Pancreas (tissue), 10 donors: ENCODE measurements around the gene SLC35G4. TPM values are rescaled to one million over a fixed set of nuclear protein-coding genes. Genes with fewer than 3 reads are reported as not detected.

ENCODE experiments used
- ATAC-seq, 4 donors: fragments of 200-7000 bp; cut with Tn5 transposase; one replicate each; pipeline versions ENCODE4 v1.8.0 to v1.9.1; 2020; ENCODE audit warnings: mild to moderate bottlenecking in 4 of 4, moderate library complexity in 4 of 4
- DNase-seq, 6 donors: peaks; one replicate each; pipeline ENCODE4 v3.0.0-alpha.2; 2020
- FAIRE-seq: peaks from 2 replicates; lab custom pipeline; 2012; peaks lifted over from hg19 to GRCh38; lab: Jason Lieb, UNC
- H3K27ac ChIP-seq, 4 donors: fragments of 200-600 bp; sonication (generic); 1 replicate in 3 of 4; 2 replicates in 1 of 4; pipeline versions ENCODE4 v1.5.0 to v1.8.0; 2020
- H3K27me3 ChIP-seq, 4 donors: fragments of 200-600 bp; one replicate each; pipeline ENCODE4 v1.8.0; 2021
- H3K36me3 ChIP-seq, 3 donors: fragments of 200-600 bp; sonication (generic) in 1 of 3; one replicate each; pipeline versions ENCODE4 v1.5.0 to v1.8.0; 2020 to 2021
- H3K4me1 ChIP-seq, 3 donors: fragments of 200-600 bp; one replicate each; pipeline ENCODE4 v1.8.0; 2021
- H3K4me3 ChIP-seq, 4 donors: fragments of 200-600 bp; sonication (generic) in 2 of 4; one replicate each; pipeline versions ENCODE4 v1.5.0 to v1.8.0; 2020 to 2021
- H3K9me3 ChIP-seq, 4 donors: fragments of 200-600 bp; one replicate each; pipeline ENCODE4 v1.8.0; 2021
- WGBS, 2 donors: extraction: QIAGEN DNeasy Blood & Tissue Kit; methylation state at CpG; one replicate each; pipeline ENCODE4 v1.1.7; 2013; 5-methylcytosine and 5-hydroxymethylcytosine counted together
- intact Hi-C, 3 donors: fragments of 100-400 bp; cut with DNase I; formaldehyde crosslinking; loops; one replicate each; pipeline versions ENCODE4 v1.11.1 to v1.14.2; 2022
- polyA plus RNA-seq, 2 donors: library from polyadenylated mRNA; stranded (reverse); fragments of 200-250 nt; gene quantifications; one replicate each; pipeline ENCODE4 v1.2.3, GENCODE V29; 2013
- total RNA-seq, 6 donors: library from RNA; stranded (reverse); fragmentation: NEBNext Ultra II Directional in 4 of 6; extraction: Animal tissue kit (Norgen Biotek cat#: 25700) in 4 of 6; gene quantifications; one replicate each; pipeline versions ENCODE4 v1.2.1 to v1.2.4, GENCODE V29; 2021 to 2023
- TF ChIP-seq, protein P1 (sequence below), 4 donors: fragments of 200-600 bp; sonication (generic) in 3 of 4; IDR thresholded peaks; one replicate each; pipeline versions ENCODE4 v1.5.0 to v1.8.0; 2021; ENCODE audit warnings: antibody characterized with exemption in 4 of 4
- donor health status: healthy with polysubstance abuse.
- donor health status: DM: no; HTN: no; CAD: no; lungs with moderate emphysema.
- donor health status: DM: no; HTN: no; CAD: no.
- donor health status: control.
- donor health status: control.
- donor health status: Bipolar disorder and iron deficiency.
- donor health status: DM: yes; HTN: yes; CAD: no.
- donor health status: DM: no; HTN: no; CAD: no.
- donor health status: DM: no; HTN: no; CAD: no.
- donor health status: DM: yes; HTN: yes; CAD: no.

SLC35G4 gene
- total and polyA plus RNA-seq, 8 donors: not detected

DNA sequence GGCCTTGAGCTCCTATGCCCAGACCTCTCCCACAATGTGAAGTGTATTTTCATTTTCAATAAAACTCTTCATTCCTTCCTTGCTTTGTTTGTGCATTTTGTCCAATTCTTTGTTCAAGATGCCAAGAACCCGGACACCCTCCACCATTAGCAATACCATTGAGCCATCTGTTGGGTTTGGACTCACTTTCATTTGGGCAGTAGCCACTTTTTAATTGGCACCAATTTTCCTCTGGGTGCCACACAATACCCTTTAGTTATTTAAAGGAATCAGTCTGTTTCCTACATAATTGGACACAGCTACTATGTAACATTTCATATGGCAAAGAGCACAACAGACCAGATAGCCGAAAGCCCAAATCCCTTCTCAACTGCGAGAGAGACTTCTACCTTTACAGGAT lies 22.5 kb upstream of the SLC35G4 start:
- no peak overlapping the region for H3K27ac ChIP-seq
- no peaks in the 10 kb centered on the region for H3K4me1 ChIP-seq
- intact Hi-C loops: no loop called here
- DNase-seq: no peak
- ATAC-seq: no peak
- no peak overlapping the region for H3K4me3 ChIP-seq
- H3K36me3 ChIP-seq: no peaks in the 10 kb centered on the region
- TF ChIP-seq, protein P1, sequence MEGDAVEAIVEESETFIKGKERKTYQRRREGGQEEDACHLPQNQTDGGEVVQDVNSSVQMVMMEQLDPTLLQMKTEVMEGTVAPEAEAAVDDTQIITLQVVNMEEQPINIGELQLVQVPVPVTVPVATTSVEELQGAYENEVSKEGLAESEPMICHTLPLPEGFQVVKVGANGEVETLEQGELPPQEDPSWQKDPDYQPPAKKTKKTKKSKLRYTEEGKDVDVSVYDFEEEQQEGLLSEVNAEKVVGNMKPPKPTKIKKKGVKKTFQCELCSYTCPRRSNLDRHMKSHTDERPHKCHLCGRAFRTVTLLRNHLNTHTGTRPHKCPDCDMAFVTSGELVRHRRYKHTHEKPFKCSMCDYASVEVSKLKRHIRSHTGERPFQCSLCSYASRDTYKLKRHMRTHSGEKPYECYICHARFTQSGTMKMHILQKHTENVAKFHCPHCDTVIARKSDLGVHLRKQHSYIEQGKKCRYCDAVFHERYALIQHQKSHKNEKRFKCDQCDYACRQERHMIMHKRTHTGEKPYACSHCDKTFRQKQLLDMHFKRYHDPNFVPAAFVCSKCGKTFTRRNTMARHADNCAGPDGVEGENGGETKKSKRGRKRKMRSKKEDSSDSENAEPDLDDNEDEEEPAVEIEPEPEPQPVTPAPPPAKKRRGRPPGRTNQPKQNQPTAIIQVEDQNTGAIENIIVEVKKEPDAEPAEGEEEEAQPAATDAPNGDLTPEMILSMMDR (IDR thresholded peaks at IDR 0.05): no peak
- H3K9me3 ChIP-seq: no peaks in the 10 kb centered on the region
- FAIRE-seq: no peak
- WGBS, 2 donors: 66 to 78% methylated on average over 3 of the region's 3 CpGs
- H3K27me3 ChIP-seq: no peaks in the 10 kb centered on the region

GRCh38 chr18:11587432-11587831 lies 22.0 kb upstream of the SLC35G4 start:
- H3K4me1 ChIP-seq: no peaks in the 10 kb centered on the region
- intact Hi-C loops: no loop called here
- FAIRE-seq (no peak), DNase-seq (no peak), ATAC-seq (no peak)
- H3K4me3 ChIP-seq: no peak overlapping the region
- no peak overlapping the region for H3K27ac ChIP-seq
- no peaks in the 10 kb centered on the region for H3K36me3 ChIP-seq
- no peaks in the 10 kb centered on the region for H3K9me3 ChIP-seq
- TF ChIP-seq, protein P1 (IDR thresholded peaks at IDR 0.05): no peak
- 65 to 72% methylated on average over 2 of the region's 2 CpGs for WGBS, 2 donors
- H3K27me3 ChIP-seq: no peaks in the 10 kb centered on the region

DNA sequence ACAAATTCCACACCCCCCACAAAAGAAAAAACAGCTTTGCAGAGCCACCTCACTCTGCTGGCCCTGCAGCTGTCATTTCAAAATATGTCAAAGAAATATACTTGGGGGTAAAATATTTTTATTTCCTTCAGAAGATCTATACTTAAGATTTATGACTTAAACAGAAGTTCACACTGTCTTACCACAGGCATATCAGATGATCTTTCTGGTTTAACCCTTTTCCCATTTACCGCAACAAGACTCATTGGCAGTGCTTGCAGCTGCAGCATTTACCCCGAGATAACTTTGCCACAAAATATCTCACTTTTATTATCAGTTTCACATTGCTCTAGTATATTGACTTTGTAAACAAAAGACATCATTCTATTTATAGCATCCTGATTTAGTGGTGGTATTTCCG lies 21.6 kb upstream of the SLC35G4 start:
- no peaks in the 10 kb centered on the region for H3K4me1 ChIP-seq
- no peaks in the 10 kb centered on the region for H3K36me3 ChIP-seq
- FAIRE-seq (no peak), DNase-seq (no peak), ATAC-seq (no peak)
- intact Hi-C loops: no loop called here
- no peak overlapping the region for H3K4me3 ChIP-seq
- TF ChIP-seq, protein P1 (IDR thresholded peaks at IDR 0.05): no peak
- H3K9me3 ChIP-seq: no peaks in the 10 kb centered on the region
- WGBS, 2 donors: 26 to 41% methylated on average over 3 of the region's 3 CpGs
- H3K27ac ChIP-seq: no peak overlapping the region
- no peaks in the 10 kb centered on the region for H3K27me3 ChIP-seq

GRCh38 chr18:11591957-11592356 lies 17.4 kb upstream of the SLC35G4 start:
- no peaks in the 10 kb centered on the region for H3K36me3 ChIP-seq
- H3K4me1 ChIP-seq: no peaks in the 10 kb centered on the region
- intact Hi-C loops: no loop called here
- DNase-seq: no peak
- no peak for ATAC-seq
- no peak overlapping the region for H3K4me3 ChIP-seq
- H3K27me3 ChIP-seq: no peaks in the 10 kb centered on the region
- no peak overlapping the region for H3K27ac ChIP-seq
- no peaks in the 10 kb centered on the region for H3K9me3 ChIP-seq
- WGBS, 2 donors: 61 to 79% methylated on average over 3 of the region's 3 CpGs
- no peak for FAIRE-seq
- TF ChIP-seq, protein P1 (IDR thresholded peaks at IDR 0.05): no peak

- no peak for ATAC-seq
- TF ChIP-seq, protein P1 (IDR thresholded peaks at IDR 0.05): no peak
- no peaks in the 10 kb centered on the region for H3K4me1 ChIP-seq
- no peak overlapping the region for H3K27ac ChIP-seq
- no peak for FAIRE-seq
- no peaks in the 10 kb centered on the region for H3K27me3 ChIP-seq
- H3K36me3 ChIP-seq: no peaks in the 10 kb centered on the region
- WGBS, 2 donors: 64 to 69% methylated on average over 3 of the region's 3 CpGs
- no peaks in the 10 kb centered on the region for H3K9me3 ChIP-seq
- no peak for DNase-seq
- no peak overlapping the region for H3K4me3 ChIP-seq
- intact Hi-C loops: no loop called here
Measured at GRCh38 chr18:11600321-11600720, 9.1 kb upstream of the SLC35G4 start.
